ENCODE measurements around the gene INPP5K.

DNA sequence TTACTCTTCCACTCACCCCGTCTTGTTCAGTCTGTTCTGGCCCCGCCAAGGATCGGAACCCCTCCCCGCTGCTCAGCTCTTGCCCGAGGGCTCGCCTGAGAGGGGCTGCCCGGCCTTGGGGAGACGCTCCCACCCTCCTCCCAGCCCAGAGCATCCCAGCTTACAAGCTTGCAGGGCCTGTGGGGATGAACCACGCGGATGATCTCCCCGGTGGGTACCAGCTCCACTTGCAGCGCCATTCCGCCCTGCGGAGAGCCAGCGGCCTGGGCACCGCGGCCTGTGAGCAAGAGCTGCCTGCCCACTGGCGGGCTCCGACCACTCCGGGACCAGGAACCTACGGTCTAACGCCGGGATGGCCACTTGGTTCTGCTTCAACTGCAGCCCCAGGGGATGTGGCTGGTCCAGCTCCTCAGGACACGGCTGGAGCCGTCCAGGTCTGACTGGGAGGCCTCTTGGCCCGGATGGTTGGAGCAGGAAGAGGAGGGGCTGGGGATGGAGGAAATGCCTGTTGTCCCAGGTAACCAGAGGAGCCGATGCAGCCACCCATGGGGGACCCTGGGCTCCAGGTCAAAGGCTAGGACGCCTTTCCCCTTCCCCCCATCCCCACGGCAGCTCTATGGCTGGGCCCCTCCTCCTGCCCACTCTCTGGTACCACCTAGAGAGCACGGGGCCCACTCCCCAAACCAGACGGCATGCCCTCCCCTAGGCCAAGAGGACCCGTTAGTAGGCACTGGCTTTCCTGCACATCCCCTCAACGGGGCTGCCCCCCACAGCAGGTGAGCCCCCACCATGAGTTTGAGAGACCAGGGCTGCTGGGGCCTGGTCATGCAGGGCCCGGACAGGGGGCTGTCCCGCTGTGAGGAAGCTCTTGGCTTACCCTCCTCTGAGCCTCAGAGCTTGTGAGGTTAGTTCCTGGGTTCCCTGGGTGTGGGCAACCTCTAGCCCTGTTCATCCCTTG is 23.9 kb downstream of the INPP5K start, which contains the start of gene MYO1C:
- no peak for TF ChIP-seq EZH2 (IDR thresholded peaks at IDR 0.05; ENCODE audit: insufficient read depth, poor library complexity, severe bottlenecking)
- TF ChIP-seq EZH2phosphoT487 (IDR thresholded peaks at IDR 0.05; ENCODE audit: insufficient read depth, low read depth) = no peak

Measured in GM23248 (cell line).